GM18526 (cell line): ENCODE measurements around the gene SEPTIN1.

Experiments used
- POLR2A ChIP-seq: IDR thresholded peaks from 3 replicates; pipeline ENCODE4 v1.6.1; 2011; ENCODE audit not compliant: insufficient read length; ENCODE audit errors: extremely low read depth

SEPTIN1 gene

DNA sequence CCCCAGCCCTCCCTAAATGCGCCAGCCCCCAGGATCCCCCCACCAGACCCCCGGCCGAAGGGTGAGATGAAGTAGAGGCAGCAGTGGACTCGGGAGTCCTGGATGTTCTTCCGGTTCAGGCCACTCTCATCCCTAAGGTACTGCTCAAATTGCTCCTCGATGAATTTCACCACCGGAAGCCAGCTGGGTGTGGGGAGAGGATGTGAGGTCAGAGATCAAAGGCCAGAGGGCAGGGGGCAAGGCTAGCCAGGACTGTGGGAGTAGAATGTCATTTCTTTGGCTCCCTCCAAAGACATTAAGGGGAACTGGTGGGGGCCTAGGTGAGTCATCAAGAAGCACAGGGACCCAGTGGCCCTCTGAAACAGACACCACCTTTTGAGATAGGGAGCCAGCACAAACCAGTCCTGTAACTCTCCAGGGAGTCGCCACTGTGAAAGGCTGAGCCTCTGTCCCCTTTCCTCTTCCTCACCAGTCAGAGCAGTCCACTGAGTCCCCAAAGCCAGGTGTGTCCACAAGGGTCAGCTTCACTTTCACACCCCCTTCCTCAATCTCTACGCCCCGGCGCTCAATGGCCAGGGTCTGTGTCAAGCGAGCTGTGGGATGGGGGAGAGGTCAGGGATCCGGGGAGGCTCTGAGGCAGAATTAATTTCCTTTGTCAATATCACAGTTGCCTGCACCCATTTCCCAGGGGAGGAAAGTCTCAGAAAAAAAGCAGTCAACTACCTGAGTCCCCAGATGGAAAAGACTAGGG, 895 bp downstream of the SEPTIN1 start:
- no peak for TF ChIP-seq POLR2A

DNA sequence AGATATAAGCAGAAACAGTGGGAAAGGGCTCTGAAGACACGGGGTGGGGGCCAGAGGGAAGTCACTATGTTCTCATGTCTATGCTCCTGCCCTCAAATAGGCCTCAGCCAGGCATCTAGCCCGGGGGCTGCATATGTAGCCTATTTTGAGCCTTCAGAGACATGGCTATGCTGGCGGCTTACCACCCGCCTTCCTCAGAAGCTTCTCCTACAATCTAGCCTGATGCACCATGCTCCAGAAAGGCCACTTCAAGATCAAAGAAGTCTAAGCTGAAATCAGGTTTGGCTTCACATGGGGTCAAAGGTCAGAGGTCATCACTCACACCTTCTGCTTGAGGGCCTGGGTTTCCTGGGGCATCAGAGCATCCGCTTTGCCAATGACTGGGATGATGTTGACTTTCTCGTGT, 1.6 kb downstream of the SEPTIN1 start:
- no peak for TF ChIP-seq POLR2A

DNA sequence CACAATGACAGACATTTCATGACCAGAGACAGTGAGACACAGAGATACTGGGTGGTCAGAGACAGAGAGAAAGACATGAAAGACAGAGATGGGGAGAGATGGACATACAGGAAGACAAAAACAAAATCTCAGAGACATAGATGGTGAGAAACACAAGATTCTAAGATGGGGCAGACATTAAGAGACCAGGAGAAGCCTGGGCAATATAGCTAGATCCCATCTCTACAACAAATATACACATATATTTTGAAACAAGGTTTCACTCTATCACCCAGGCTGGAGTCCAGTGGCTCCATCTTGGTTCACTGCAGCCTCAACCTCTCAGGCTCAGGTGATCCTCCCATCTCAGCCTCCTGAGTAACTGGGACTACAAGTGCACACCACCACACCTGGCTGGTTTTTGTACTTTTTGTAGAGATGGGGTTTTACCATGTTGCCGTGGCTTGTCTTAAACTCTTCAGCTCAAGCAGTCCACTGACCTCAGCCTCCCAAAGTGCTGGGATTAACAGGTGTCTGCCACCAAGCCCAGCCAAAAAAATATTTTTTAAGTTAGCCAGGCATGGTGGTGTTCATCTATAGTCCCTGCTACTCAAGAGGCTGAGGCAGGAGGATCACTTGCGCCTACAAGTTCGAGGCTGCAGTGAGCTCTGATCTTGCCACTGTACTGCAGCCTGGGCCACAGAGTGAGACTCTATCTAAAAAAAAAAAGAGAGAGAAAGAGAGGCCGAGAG, 2.1 kb downstream of the SEPTIN1 start:
- TF ChIP-seq POLR2A, result no peak

- TF ChIP-seq POLR2A, result no peak
Measured at GRCh38 chr16:30379158-30379783, 3.1 kb downstream of the SEPTIN1 start.

DNA sequence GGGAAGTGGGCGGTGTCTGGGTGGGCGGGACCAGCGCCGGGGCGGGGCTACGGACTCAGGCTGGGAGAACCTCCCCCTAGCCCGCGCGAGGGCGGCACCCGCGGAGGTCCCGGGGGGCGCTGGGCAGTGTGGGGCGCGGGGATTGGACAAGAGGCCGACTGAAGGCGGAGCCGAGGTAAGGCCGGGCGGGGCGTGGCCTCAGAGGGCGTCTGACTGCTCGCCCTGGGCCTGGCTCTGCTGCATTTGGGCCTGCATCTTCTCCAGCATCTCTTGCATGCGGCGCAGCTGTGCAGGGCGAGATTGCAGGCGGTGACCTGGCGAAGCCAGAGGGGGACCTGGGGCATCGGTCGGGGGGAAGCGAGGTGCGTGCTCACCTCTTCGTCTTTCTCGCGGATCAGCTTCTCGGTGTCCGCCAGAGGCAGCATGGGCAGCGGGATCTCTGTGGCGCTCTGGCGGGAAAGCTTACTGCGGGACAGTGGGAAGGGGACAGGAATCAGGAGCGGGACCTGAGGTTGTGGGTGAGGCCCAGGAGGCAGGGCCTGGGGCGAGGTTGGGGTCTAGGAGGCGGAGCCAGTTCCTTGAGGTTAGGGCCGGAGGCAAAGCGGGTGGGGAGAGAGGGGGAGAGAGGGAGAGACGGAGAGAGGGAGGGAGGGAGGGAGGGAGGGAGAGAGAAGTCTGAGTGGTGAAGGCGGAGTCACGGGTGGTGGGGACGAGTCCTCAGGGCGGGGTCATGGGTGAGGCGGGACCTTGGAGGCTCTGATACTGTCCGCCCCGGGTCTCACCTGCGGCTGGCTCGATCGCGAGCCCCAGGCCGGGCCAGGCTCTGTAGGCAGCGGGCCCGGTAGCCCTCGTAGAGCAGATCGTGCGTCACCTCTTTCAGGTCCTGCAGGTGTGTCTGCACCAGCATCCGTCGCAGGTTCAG, 3.9 kb downstream of the SEPTIN1 start:
- TF ChIP-seq POLR2A, result peak; percentile 77

- no peak for TF ChIP-seq POLR2A
Measured at GRCh38 chr16:30377812-30378235, 4.5 kb downstream of the SEPTIN1 start.

GRCh38 chr16:30377050-30377811, 5.1 kb downstream of the SEPTIN1 start:
- no peak for TF ChIP-seq POLR2A

DNA sequence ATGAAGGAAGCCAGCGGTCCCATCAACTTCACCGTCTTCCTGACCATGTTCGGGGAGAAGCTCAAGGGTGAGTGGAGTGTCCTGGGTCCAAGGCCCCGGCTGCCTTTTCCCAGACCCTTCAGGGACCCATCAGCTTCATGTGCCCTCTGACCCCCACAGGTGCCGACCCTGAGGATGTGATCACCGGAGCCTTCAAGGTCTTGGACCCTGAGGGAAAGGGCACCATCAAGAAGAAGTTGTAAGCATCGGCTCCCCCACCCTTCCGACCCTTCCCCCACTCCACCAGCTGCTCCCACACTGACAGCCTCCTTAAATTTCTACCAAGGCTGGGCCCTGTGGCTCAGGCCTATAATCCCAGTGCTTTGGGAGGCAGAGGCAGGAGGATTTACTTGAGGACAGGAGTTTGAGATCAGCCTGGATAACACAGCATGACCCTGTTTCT, 5.9 kb downstream of the SEPTIN1 start:
- no peak for TF ChIP-seq POLR2A

DNA sequence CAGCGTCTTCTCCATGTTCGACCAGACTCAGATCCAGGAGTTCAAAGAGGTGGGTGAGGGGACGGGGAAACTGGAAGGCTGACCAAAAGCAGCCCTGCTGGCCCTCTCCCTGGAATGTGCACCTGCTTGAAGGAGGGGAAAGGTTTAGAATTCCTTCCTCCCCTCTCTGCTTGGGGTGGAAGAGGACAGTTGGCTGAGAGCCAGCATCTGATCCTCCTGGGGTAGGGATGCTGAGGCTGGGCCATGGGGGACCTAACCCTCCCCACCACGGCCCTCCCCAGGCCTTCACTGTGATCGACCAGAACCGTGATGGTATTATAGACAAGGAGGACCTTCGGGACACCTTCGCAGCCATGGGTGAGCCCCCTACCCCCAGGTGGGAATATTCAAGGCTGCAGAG, 6.5 kb downstream of the SEPTIN1 start:
- TF ChIP-seq POLR2A, result no peak

DNA sequence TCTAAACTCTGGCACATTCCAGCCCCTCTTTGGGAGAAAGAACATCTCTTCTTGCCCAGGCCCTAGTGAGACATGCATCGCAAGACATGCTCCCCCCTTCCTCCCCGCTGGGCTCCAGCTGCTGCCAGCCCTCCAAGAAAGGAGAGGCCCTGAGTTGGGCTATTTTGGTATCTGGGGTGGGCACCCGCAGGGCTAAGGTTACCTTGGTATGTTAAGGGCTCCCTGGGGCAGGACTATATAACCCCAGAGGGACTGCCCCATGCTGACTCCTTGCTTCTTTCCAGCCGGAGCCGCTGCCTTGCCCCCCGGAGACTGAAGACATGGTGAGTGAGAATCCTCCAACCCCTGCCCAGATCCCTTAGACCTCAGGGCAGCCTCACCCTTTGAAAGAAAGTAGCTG, 7.8 kb downstream of the SEPTIN1 start, which contains the start of gene MYL11:
TSS of gene MYL11 (plus strand) at position 265 of the 400 bp plus-strand sequence. CDS start at position 321, 56 bp downstream.
- no peak for TF ChIP-seq POLR2A

DNA sequence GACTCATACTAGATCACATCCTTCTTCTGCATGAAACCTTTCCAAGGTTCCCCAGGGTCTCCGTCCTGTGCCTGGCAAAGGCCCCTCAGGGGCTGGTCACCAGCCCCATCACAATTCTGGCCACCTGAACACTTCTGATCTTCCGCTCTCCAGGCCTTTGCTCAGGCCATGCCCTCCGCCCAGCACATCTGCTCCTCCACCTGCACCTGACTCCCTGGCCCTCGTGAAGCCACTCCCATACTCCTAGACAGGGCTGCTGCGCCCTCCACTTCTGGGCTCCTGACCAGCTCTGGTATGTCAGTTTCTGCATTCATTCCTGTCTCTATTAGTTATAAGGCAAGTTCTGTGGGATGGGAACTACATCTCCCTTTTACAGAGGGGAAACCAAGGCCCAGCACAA, 9.6 kb downstream of the SEPTIN1 start:
- TF ChIP-seq POLR2A, result no peak

- no peak for TF ChIP-seq POLR2A
Measured at GRCh38 chr16:30372038-30372712, 10.2 kb downstream of the SEPTIN1 start.

- TF ChIP-seq POLR2A, result peak; percentile 76
Measured at GRCh38 chr16:30371248-30371816, 11.0 kb downstream of the SEPTIN1 start.
